SK-MEL-5 (cell line): ENCODE data around the gene SLC8A1. TPM values are rescaled to one million over a fixed set of nuclear protein-coding genes. Genes with fewer than 3 reads are reported as not detected.

Source experiments
- DNase-seq: peaks from one replicate; pipeline ENCODE4 v3.0.0-alpha.2; 2016; ENCODE audit warnings: low read depth, low spot score
- in situ Hi-C: cut with HindIII; loops from 2 replicates; pipeline ENCODE4 v1.10.0; 2016; ENCODE audit warnings: low sequenced_read_pairs, high pct_unique_total_duplicates, low pct_unique_long_range_greater_than_20kb
- total RNA-seq: library from RNA; depleted of rRNA; stranded (reverse); fragments of >200 nt; shearing (Covaris generic); gene quantifications from 2 replicates; pipeline ENCODE4 v1.2.3, GENCODE V29; 2014

SLC8A1 gene
- total RNA-seq, 1 experiment from 2014 or later = 40.7 TPM

GRCh38 chr2:40213619-40214018 lies 238.3 kb downstream of the SLC8A1 start:
- DNase-seq = no peak
- in situ Hi-C loops = no loop called here

GRCh38 chr2:40213071-40213470 lies 238.8 kb downstream of the SLC8A1 start:
- in situ Hi-C loops = no loop called here
- DNase-seq = peak; percentile 66

GRCh38 chr2:40210968-40211353 lies 240.9 kb downstream of the SLC8A1 start:
- DNase-seq = no peak
- in situ Hi-C loops = no loop called here

- in situ Hi-C loops = no loop called here
- DNase-seq = no peak
Measured at GRCh38 chr2:40210344-40210967, 241.4 kb downstream of the SLC8A1 start.

- no peak for DNase-seq
- in situ Hi-C loops = no loop called here
Measured at GRCh38 chr2:40209761-40210160, 242.1 kb downstream of the SLC8A1 start.

- in situ Hi-C loops = no loop called here
Measured at GRCh38 chr2:40208463-40208862, 243.4 kb downstream of the SLC8A1 start.

GRCh38 chr2:40204268-40204667 lies 247.6 kb downstream of the SLC8A1 start:
- in situ Hi-C loops = no loop called here
- no peak for DNase-seq

More at GRCh38 chr2:40208463-40208862, 243.4 kb downstream of the SLC8A1 start:
- DNase-seq = no peak

GRCh38 chr2:40202798-40203400 lies 249.0 kb downstream of the SLC8A1 start:
- DNase-seq = no peak
- in situ Hi-C loops = no loop called here

GRCh38 chr2:40201425-40201824 lies 250.5 kb downstream of the SLC8A1 start:
- in situ Hi-C loops = no loop called here
- DNase-seq = no peak

- no peak for DNase-seq
- in situ Hi-C loops = no loop called here
Measured at GRCh38 chr2:40200366-40200915, 251.4 kb downstream of the SLC8A1 start.

- in situ Hi-C loops = no loop called here
- no peak for DNase-seq
Measured at GRCh38 chr2:40199771-40200170, 252.1 kb downstream of the SLC8A1 start.

- in situ Hi-C loops = no loop called here
Measured at GRCh38 chr2:40197121-40197520, 254.8 kb downstream of the SLC8A1 start.

GRCh38 chr2:40193670-40194026 lies 258.2 kb downstream of the SLC8A1 start:
- no peak for DNase-seq
- in situ Hi-C loops = no loop called here

More at GRCh38 chr2:40197121-40197520, 254.8 kb downstream of the SLC8A1 start:
- no peak for DNase-seq

- in situ Hi-C loops = no loop called here
Measured at GRCh38 chr2:40192864-40193669, 258.8 kb downstream of the SLC8A1 start.

GRCh38 chr2:40190457-40190856 lies 261.4 kb downstream of the SLC8A1 start:
- DNase-seq = no peak

More at GRCh38 chr2:40192864-40193669, 258.8 kb downstream of the SLC8A1 start:
- DNase-seq = no peak

GRCh38 chr2:40189881-40190280 lies 262.0 kb downstream of the SLC8A1 start:
- DNase-seq = no peak
- in situ Hi-C loops = no loop called here

More at GRCh38 chr2:40190457-40190856, 261.4 kb downstream of the SLC8A1 start:
- in situ Hi-C loops = no loop called here

GRCh38 chr2:40187054-40187453 lies 264.8 kb downstream of the SLC8A1 start:
- in situ Hi-C loops = no loop called here

GRCh38 chr2:40184551-40184950 lies 267.3 kb downstream of the SLC8A1 start:
- DNase-seq = no peak
- in situ Hi-C loops = no loop called here

More at GRCh38 chr2:40187054-40187453, 264.8 kb downstream of the SLC8A1 start:
- DNase-seq = no peak
